IMR-90 (cell line): ENCODE data around the gene TCERG1L. TPM values are rescaled to one million over a fixed set of nuclear protein-coding genes. Genes with fewer than 3 reads are reported as not detected.
"Not testable (repeated sequence)": the region's sequence is repeated elsewhere in the genome, so short reads cannot be mapped to it uniquely, and the experiment has no call there.

Source experiments
- ATAC-seq: fragments of 200-7000 bp; cut with Tn5 transposase; 2 replicates; pipeline ENCODE4 v1.9.1; 2020; ENCODE audit warnings: low read depth, mild to moderate bottlenecking, moderate library complexity
- BruUV-seq: library from RNA; stranded (reverse); fragments of 400-500 nt; replicated peaks from 2 replicates; lab custom pipeline; 2021; lab: Mats Ljungman, UMichigan
- CTCF ChIA-PET: fragments of 300-600 bp; formaldehyde crosslinking; extraction: SDS; loops from one replicate; lab custom pipeline; 2021; ENCODE audit warnings: antibody characterized with exemption; lab: Yijun Ruan, JAX
- POLR2A ChIA-PET: fragments of 300-600 bp; sonication (Branson Sonifier 250); formaldehyde crosslinking; loops from one replicate; lab custom pipeline; 2022; ENCODE audit warnings: antibody characterized with exemption; ENCODE audit not compliant: unreplicated experiment; lab: Charles Lee
- DNase-seq: peaks from one replicate; pipeline ENCODE4 v3.0.0; 2013
- H2AFZ ChIP-seq: replicated peaks from 2 replicates; pipeline ENCODE3; 2013; ENCODE audit warnings: low read length, mild to moderate bottlenecking; ENCODE audit not compliant: poor library complexity
- H2AK5ac ChIP-seq: 2 replicates; pipeline ENCODE4 v1.6.1; 2013; ENCODE audit warnings: low read depth, low read length, inconsistent platforms
- H2AK9ac ChIP-seq: replicated peaks from 2 replicates; pipeline ENCODE3; 2013; ENCODE audit warnings: mild to moderate bottlenecking, low read depth, low read length, moderate library complexity; ENCODE audit not compliant: poor library complexity
- H2BK120ac ChIP-seq: 2 replicates; pipeline ENCODE4 v1.6.1; 2013; ENCODE audit warnings: low read depth, low read length, inconsistent platforms
- H2BK15ac ChIP-seq: 3 replicates; pipeline ENCODE4 v1.6.1; 2013; ENCODE audit warnings: low read depth, low read length, inconsistent platforms
- H2BK20ac ChIP-seq: 2 replicates; pipeline ENCODE4 v1.6.1; 2013; ENCODE audit warnings: low read depth, mild to moderate bottlenecking, inconsistent platforms, low read length, moderate library complexity
- H2BK5ac ChIP-seq: 2 replicates; pipeline ENCODE4 v1.6.1; 2013; ENCODE audit warnings: mild to moderate bottlenecking, low read depth, low read length, inconsistent platforms; ENCODE audit not compliant: poor library complexity, severe bottlenecking
- H3K14ac ChIP-seq: replicated peaks from 2 replicates; pipeline ENCODE4 v1.6.1; 2013; ENCODE audit warnings: low read depth, low read length, inconsistent platforms
- H3K18ac ChIP-seq: 2 replicates; pipeline ENCODE4 v1.6.1; 2013; ENCODE audit warnings: low read depth, low read length, control low read depth
- H3K23ac ChIP-seq: 2 replicates; pipeline ENCODE4 v1.6.1; 2013; ENCODE audit warnings: low read depth, low read length, inconsistent platforms
- H3K27ac ChIP-seq: 2 replicates; pipeline ENCODE4 v1.5.1; 2013; ENCODE audit warnings: mild to moderate bottlenecking, control low read depth, low read length; ENCODE audit not compliant: insufficient read depth
- H3K27me3 ChIP-seq: 2 replicates; pipeline ENCODE4 v1.6.1; 2013; ENCODE audit warnings: low read length; ENCODE audit not compliant: control insufficient read depth, insufficient read depth
- H3K36me3 ChIP-seq: 2 replicates; pipeline ENCODE4 v1.6.1; 2013; ENCODE audit warnings: low read length, mixed read lengths; ENCODE audit not compliant: control insufficient read depth, insufficient read depth
- H3K4ac ChIP-seq: 2 replicates; pipeline ENCODE4 v1.6.1; 2013; ENCODE audit warnings: low read depth, low read length, inconsistent platforms
- H3K4me1 ChIP-seq: 2 replicates; pipeline ENCODE4 v1.6.1; 2013; ENCODE audit warnings: low read length, mixed read lengths; ENCODE audit not compliant: control insufficient read depth, insufficient read depth
- H3K4me2 ChIP-seq: 2 replicates; pipeline ENCODE4 v1.6.1; 2013; ENCODE audit warnings: low read depth, mild to moderate bottlenecking, control low read depth, low read length, moderate library complexity
- H3K4me3 ChIP-seq: 2 replicates; pipeline ENCODE4 v1.5.1; 2013; ENCODE audit warnings: low read depth, mild to moderate bottlenecking, control low read depth, low read length, moderate library complexity; ENCODE audit not compliant: insufficient read depth
- H3K56ac ChIP-seq: 2 replicates; pipeline ENCODE4 v1.6.1; 2013; ENCODE audit warnings: low read length, inconsistent platforms; ENCODE audit not compliant: insufficient read depth; ENCODE audit errors: extremely low read depth
- H3K79me1 ChIP-seq, 2 experiments: 2 replicates each; pipeline ENCODE4 v1.6.1; 2013; ENCODE audit warnings: low read length in 2 of 2, inconsistent platforms in 1 of 2, low read depth in 1 of 2
- H3K9ac ChIP-seq: 2 replicates; pipeline ENCODE4 v1.6.1; 2013; ENCODE audit warnings: low read depth, low read length, control low read depth
- H3K9me1 ChIP-seq: 2 replicates; pipeline ENCODE4 v1.6.1; 2013; ENCODE audit warnings: low read length, inconsistent platforms; ENCODE audit not compliant: insufficient read depth
- H3K9me3 ChIP-seq: 2 replicates; pipeline ENCODE4 v1.6.1; 2013; ENCODE audit warnings: low read length; ENCODE audit not compliant: control insufficient read depth, insufficient read depth
- H4K20me1 ChIP-seq: 2 replicates; pipeline ENCODE4 v1.6.1; 2013; ENCODE audit warnings: low read length, inconsistent platforms; ENCODE audit not compliant: insufficient read depth
- H4K5ac ChIP-seq: 2 replicates; pipeline ENCODE4 v1.6.1; 2013; ENCODE audit warnings: mild to moderate bottlenecking, low read depth, low read length, control low read depth
- H4K8ac ChIP-seq, 2 experiments: 2 replicates each; pipeline ENCODE4 v1.6.1; 2013; ENCODE audit warnings: low read depth in 2 of 2, low read length in 2 of 2, control low read depth in 1 of 2, inconsistent platforms in 1 of 2
- H4K91ac ChIP-seq: 2 replicates; pipeline ENCODE4 v1.6.1; 2013; ENCODE audit warnings: low read depth, low read length, inconsistent platforms; ENCODE audit not compliant: insufficient read depth
- WGBS, 2 experiments: methylation state at CpG; one replicate each; pipeline versions ENCODE4 v1.1.5 to v1.1.7; 2013; ENCODE audit warnings: missing lambda C conversion rate in 2 of 2; ENCODE audit not compliant: insufficient read length in 1 of 2; ENCODE audit errors: extremely low coverage in 2 of 2; 5-methylcytosine and 5-hydroxymethylcytosine counted together
- dilution Hi-C: fragments of 300-500 bp; cut with HindIII; formaldehyde crosslinking; loops from one replicate; pipeline ENCODE4 v1.14.3; 2018; ENCODE audit warnings: low sequenced_read_pairs; ENCODE audit not compliant: unreplicated experiment
- in situ Hi-C: fragments of 300-500 bp; cut with MboI; formaldehyde crosslinking; loops from 3 replicates; pipeline ENCODE4 v1.14.3; 2019; ENCODE audit warnings: low sequenced_read_pairs, inconsistent platforms, mixed read lengths
- intact Hi-C: fragments of 100-400 bp; cut with micrococcal nuclease; formaldehyde crosslinking; loops from 2 replicates; pipeline ENCODE4 v1.10.0; 2022
- polyA plus RNA-seq, 3 experiments: library from polyadenylated mRNA; depleted of rRNA; stranded (reverse); fragments of >200 nt; gene quantifications; 2 replicates each; pipeline ENCODE4 v1.2.3, GENCODE V29; 2012; ENCODE audit warnings: low replicate concordance in 1 of 3
- total RNA-seq: library from RNA; depleted of rRNA; stranded (reverse); fragments of >200 nt; gene quantifications from 2 replicates; pipeline ENCODE4 v1.2.3, GENCODE V29; 2012

TCERG1L gene
- total and polyA plus RNA-seq, 2 of the 4 experiments (the other 2 are of a cell fraction): not detected

GRCh38 chr10:131078882-131079280, 232.6 kb downstream of the TCERG1L start:
- H2AFZ ChIP-seq: not testable (repeated sequence)

More at GRCh38 chr10:131078882-131079280, 232.6 kb downstream of the TCERG1L start:
- H4K5ac ChIP-seq, H2BK5ac ChIP-seq, H3K36me3 ChIP-seq, H3K4me2 ChIP-seq, H3K56ac ChIP-seq, H3K23ac ChIP-seq, H3K4ac ChIP-seq, H3K9me1 ChIP-seq, in situ Hi-C loops, intact Hi-C loops, H3K4me3 ChIP-seq, H2BK120ac ChIP-seq, H3K27me3 ChIP-seq, H2BK20ac ChIP-seq, POLR2A ChIA-PET, ATAC-seq, BruUV-seq, CTCF ChIA-PET, H3K79me1 ChIP-seq, DNase-seq, H4K91ac ChIP-seq, H2AK9ac ChIP-seq, dilution Hi-C loops, H4K20me1 ChIP-seq, H3K9ac ChIP-seq, H2AK5ac ChIP-seq, H3K14ac ChIP-seq, H3K4me1 ChIP-seq, H3K27ac ChIP-seq, H3K18ac ChIP-seq, H2BK15ac ChIP-seq, H4K8ac ChIP-seq: not testable (repeated sequence)
- peaks cover 60% of the 10 kb centered on the region for H3K9me3 ChIP-seq
- 88% methylated on average over 7 of the region's 19 CpGs; no CpG with 5 or more reads in 1 of the 2 experiments for WGBS, 2 experiments
